HUES6 (cell line): ENCODE data around the gene EIF4E1B.

Experiments
- H3K27ac ChIP-seq: 2 replicates; pipeline ENCODE4 v1.7.0; 2013; ENCODE audit warnings: low read depth, mild to moderate bottlenecking, low read length, inconsistent platforms
- H3K27me3 ChIP-seq: 2 replicates; pipeline ENCODE4 v1.6.1; 2013; ENCODE audit warnings: low read length; ENCODE audit not compliant: control insufficient read depth, insufficient read depth
- H3K36me3 ChIP-seq: 2 replicates; pipeline ENCODE4 v1.6.1; 2013; ENCODE audit warnings: low read length; ENCODE audit not compliant: control insufficient read depth, insufficient read depth
- H3K4me1 ChIP-seq: 2 replicates; pipeline ENCODE4 v1.6.1; 2013; ENCODE audit warnings: low read length; ENCODE audit not compliant: control insufficient read depth, insufficient read depth
- H3K4me3 ChIP-seq: 2 replicates; pipeline ENCODE4 v1.5.1; 2013; ENCODE audit warnings: low read depth, low read length
- H3K9ac ChIP-seq: one replicate; pipeline ENCODE4 v1.6.1; 2013; ENCODE audit warnings: mild to moderate bottlenecking, low read length
- H3K9me3 ChIP-seq: 2 replicates; pipeline ENCODE4 v1.6.1; 2013; ENCODE audit warnings: low read depth, low read length; ENCODE audit not compliant: control insufficient read depth, insufficient read depth

Gene EIF4E1B

GRCh38 chr5:176628406-176629228, 1.9 kb upstream of the EIF4E1B start:
- Histone ChIP-seq H3K27me3 (peaks cover 61% of the 10 kb centered on the region), H3K27ac (no peak overlapping the region), H3K36me3 (no peaks in the 10 kb centered on the region), H3K9me3 (no peaks in the 10 kb centered on the region), H3K9ac (no peak overlapping the region), H3K4me1 (peaks cover 12% of the 10 kb centered on the region; the same call in 1 of the 2 replicates), H3K4me3 (peak overlapping the region; percentile 88)

GRCh38 chr5:176629317-176629852, 1.1 kb upstream of the EIF4E1B start:
- H3K36me3 ChIP-seq = no peaks in the 10 kb centered on the region
- H3K27me3 ChIP-seq = peaks cover 67% of the 10 kb centered on the region
- no peak overlapping the region for H3K27ac ChIP-seq
- no peak overlapping the region for H3K9ac ChIP-seq
- H3K4me1 ChIP-seq = peaks cover 19% of the 10 kb centered on the region
- no peaks in the 10 kb centered on the region for H3K9me3 ChIP-seq
- peak overlapping the region; percentile 88 for H3K4me3 ChIP-seq

- Histone ChIP-seq H3K9ac (no peak overlapping the region), H3K9me3 (no peaks in the 10 kb centered on the region), H3K4me1 (peaks cover 19% of the 10 kb centered on the region), H3K4me3 (peak overlapping the region; percentile 88), H3K36me3 (no peaks in the 10 kb centered on the region), H3K27ac (no peak overlapping the region), H3K27me3 (peaks cover 67% of the 10 kb centered on the region)
These were observed 277 bp downstream of the EIF4E1B start for GRCh38 chr5:176630681-176631222.

- Histone ChIP-seq H3K27me3 (peaks cover 66% of the 10 kb centered on the region), H3K9me3 (no peaks in the 10 kb centered on the region), H3K4me1 (peaks cover 25% of the 10 kb centered on the region), H3K9ac (no peak overlapping the region), H3K4me3 (peak overlapping the region; percentile 88; the same call in 1 of the 2 replicates), H3K27ac (no peak overlapping the region), H3K36me3 (no peaks in the 10 kb centered on the region)
These were observed 1.1 kb downstream of the EIF4E1B start for GRCh38 chr5:176631383-176632200.

- Histone ChIP-seq H3K4me1 (peaks cover 32% of the 10 kb centered on the region), H3K36me3 (no peaks in the 10 kb centered on the region), H3K27me3 (peaks cover 58% of the 10 kb centered on the region), H3K4me3 (no peak overlapping the region), H3K9me3 (no peaks in the 10 kb centered on the region), H3K9ac (no peak overlapping the region), H3K27ac (no peak overlapping the region)
These were observed 2.3 kb downstream of the EIF4E1B start for GRCh38 chr5:176632745-176633144.

- H3K4me3 ChIP-seq = no peak overlapping the region
- H3K27me3 ChIP-seq = peaks cover 50% of the 10 kb centered on the region
- no peaks in the 10 kb centered on the region for H3K9me3 ChIP-seq
- no peaks in the 10 kb centered on the region for H3K36me3 ChIP-seq
- H3K27ac ChIP-seq = no peak overlapping the region
- H3K9ac ChIP-seq = no peak overlapping the region
- peaks cover 33% of the 10 kb centered on the region for H3K4me1 ChIP-seq
These were observed 3.1 kb downstream of the EIF4E1B start for GRCh38 chr5:176633598-176633997.

- H3K36me3 ChIP-seq = no peaks in the 10 kb centered on the region
- H3K4me1 ChIP-seq = peaks cover 21% of the 10 kb centered on the region
- H3K9me3 ChIP-seq = no peaks in the 10 kb centered on the region
- H3K9ac ChIP-seq = no peak overlapping the region
- no peak overlapping the region for H3K27ac ChIP-seq
- no peak overlapping the region for H3K4me3 ChIP-seq
- H3K27me3 ChIP-seq = peaks cover 23% of the 10 kb centered on the region
These were observed 6.0 kb downstream of the EIF4E1B start for GRCh38 chr5:176636426-176636825.

GRCh38 chr5:176637556-176637955, 7.1 kb downstream of the EIF4E1B start:
- Histone ChIP-seq H3K4me3 (no peak overlapping the region), H3K36me3 (no peaks in the 10 kb centered on the region), H3K9ac (no peak overlapping the region), H3K9me3 (no peaks in the 10 kb centered on the region), H3K27ac (no peak overlapping the region), H3K27me3 (peaks cover 13% of the 10 kb centered on the region; the same call in 1 of the 2 replicates), H3K4me1 (peaks cover 26% of the 10 kb centered on the region)

- Histone ChIP-seq H3K27ac (no peak overlapping the region), H3K36me3 (no peaks in the 10 kb centered on the region), H3K4me3 (no peak overlapping the region), H3K4me1 (peaks cover 33% of the 10 kb centered on the region), H3K27me3 (peaks cover 8% of the 10 kb centered on the region; the same call in 1 of the 2 replicates), H3K9me3 (no peaks in the 10 kb centered on the region), H3K9ac (no peak overlapping the region)
These were observed 8.0 kb downstream of the EIF4E1B start for GRCh38 chr5:176638437-176638836.

- H3K9ac ChIP-seq = no peak overlapping the region
- H3K9me3 ChIP-seq = no peaks in the 10 kb centered on the region
- no peak overlapping the region for H3K27ac ChIP-seq
- H3K4me3 ChIP-seq = no peak overlapping the region
- 0 out of 2 replicates have a peak, but pooled peaks cover under 1% of the 10 kb centered on the region for H3K27me3 ChIP-seq
- H3K4me1 ChIP-seq = peaks cover 35% of the 10 kb centered on the region
- no peaks in the 10 kb centered on the region for H3K36me3 ChIP-seq
These were observed 8.7 kb downstream of the EIF4E1B start for GRCh38 chr5:176639208-176639607.
